SK-N-SH (cell line): ENCODE data around the gene ATP2B2.

Experiments
- ELF1 ChIP-seq: IDR thresholded peaks from 2 replicates; pipeline ENCODE4 v1.4.0; 2012
- FOSL2 ChIP-seq: IDR thresholded peaks from 2 replicates; pipeline ENCODE4 v1.4.0; 2012; ENCODE audit warnings: low read depth, mild to moderate bottlenecking, moderate library complexity, borderline replicate concordance
- GABPA ChIP-seq: IDR thresholded peaks from 2 replicates; pipeline ENCODE4 v1.4.0; 2012; ENCODE audit warnings: low read depth, mild to moderate bottlenecking
- MXI1 ChIP-seq: IDR thresholded peaks from 2 replicates; pipeline ENCODE4 v1.6.1; 2012; ENCODE audit warnings: mild to moderate bottlenecking, low read depth, low read length, improper control_type of control experiment
- TF ChIP-seq, protein P1 (sequence below): fragments of 200-600 bp; sonication (generic); IDR thresholded peaks from 2 replicates; pipeline ENCODE4 v1.6.1; 2017; ENCODE audit warnings: antibody characterized with exemption, mild to moderate bottlenecking, moderate library complexity
- TF ChIP-seq, protein P2 (sequence below): IDR thresholded peaks from 2 replicates; pipeline ENCODE4 v1.4.0; 2012; ENCODE audit warnings: low read depth
- TF ChIP-seq, protein P3 (sequence below): IDR thresholded peaks from 2 replicates; pipeline ENCODE4; 2012

DNA sequence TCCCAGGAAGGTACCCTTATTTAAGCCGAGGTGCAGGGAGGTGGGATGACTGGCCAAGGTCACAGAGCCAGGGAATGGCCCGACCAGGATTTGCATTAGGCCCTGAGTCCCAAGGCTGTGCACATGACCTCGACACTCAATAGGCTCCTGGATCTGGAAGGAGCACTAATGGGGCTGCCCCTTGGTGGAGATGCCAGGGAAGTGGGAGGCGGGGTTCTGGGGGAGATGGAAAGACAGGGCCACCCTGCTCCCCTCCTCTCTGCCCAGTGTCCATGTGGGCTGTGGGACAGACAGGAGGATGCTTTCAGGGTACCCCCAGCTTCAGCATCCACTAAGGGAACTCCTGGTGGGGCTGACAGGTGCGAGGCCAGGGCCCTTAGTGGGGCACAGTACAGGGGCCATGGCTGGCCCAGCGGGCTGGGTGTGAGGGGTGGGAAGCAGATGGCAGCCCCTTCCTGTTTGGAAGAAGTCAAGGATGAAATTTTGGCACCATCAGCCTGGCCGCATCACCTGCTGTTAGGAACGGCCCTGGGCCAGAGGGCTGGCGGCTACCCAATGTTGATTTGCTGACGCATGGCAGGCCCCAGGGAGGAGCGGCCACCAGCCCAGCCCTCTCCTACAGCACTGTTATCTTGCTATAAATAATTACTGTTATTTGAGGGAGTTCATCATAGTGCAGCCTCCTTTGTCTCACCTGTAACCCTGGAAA, 37.3 kb downstream of the ATP2B2 start:
- TF ChIP-seq, protein P1, sequence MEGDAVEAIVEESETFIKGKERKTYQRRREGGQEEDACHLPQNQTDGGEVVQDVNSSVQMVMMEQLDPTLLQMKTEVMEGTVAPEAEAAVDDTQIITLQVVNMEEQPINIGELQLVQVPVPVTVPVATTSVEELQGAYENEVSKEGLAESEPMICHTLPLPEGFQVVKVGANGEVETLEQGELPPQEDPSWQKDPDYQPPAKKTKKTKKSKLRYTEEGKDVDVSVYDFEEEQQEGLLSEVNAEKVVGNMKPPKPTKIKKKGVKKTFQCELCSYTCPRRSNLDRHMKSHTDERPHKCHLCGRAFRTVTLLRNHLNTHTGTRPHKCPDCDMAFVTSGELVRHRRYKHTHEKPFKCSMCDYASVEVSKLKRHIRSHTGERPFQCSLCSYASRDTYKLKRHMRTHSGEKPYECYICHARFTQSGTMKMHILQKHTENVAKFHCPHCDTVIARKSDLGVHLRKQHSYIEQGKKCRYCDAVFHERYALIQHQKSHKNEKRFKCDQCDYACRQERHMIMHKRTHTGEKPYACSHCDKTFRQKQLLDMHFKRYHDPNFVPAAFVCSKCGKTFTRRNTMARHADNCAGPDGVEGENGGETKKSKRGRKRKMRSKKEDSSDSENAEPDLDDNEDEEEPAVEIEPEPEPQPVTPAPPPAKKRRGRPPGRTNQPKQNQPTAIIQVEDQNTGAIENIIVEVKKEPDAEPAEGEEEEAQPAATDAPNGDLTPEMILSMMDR, result no peak
- TF ChIP-seq, protein P2, sequence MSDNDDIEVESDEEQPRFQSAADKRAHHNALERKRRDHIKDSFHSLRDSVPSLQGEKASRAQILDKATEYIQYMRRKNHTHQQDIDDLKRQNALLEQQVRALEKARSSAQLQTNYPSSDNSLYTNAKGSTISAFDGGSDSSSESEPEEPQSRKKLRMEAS, result no peak
- TF ChIP-seq FOSL2 (no peak), MXI1 (no peak), GABPA (no peak), ELF1 (no peak)
- TF ChIP-seq, protein P3, sequence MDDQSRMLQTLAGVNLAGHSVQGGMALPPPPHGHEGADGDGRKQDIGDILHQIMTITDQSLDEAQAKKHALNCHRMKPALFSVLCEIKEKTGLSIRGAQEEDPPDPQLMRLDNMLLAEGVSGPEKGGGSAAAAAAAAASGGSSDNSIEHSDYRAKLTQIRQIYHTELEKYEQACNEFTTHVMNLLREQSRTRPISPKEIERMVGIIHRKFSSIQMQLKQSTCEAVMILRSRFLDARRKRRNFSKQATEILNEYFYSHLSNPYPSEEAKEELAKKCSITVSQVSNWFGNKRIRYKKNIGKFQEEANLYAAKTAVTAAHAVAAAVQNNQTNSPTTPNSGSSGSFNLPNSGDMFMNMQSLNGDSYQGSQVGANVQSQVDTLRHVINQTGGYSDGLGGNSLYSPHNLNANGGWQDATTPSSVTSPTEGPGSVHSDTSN, result no peak
